ENCODE results near the gene MAT1A. TPM values are rescaled to one million over a fixed set of nuclear protein-coding genes. Genes with fewer than 3 reads are reported as not detected.

Gene MAT1A
- total and polyA plus RNA-seq, 9 of the 15 experiments (the other 6 are each of a cell fraction or from before 2014, with no cell fraction given): 0.03 to 0.30 (median 0.11) TPM; not detected in 2

DNA sequence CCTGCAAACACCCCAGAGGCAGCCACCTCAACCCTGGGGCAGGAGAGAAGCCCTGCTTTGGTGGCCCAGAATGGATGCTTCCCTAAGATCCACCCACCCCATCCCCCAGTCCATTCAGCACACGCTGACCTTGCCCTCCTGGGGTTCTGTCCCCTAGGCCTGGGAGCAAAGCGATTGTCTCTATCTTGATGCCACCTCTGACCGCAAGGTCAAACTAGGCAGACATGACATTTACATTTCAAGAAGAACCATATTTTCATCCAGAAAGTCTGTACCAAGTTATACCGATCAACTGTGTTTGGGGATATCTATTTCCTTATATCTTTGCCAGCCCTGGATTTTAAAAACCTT, 23.0 kb downstream of the MAT1A start (continued):
- TF ChIP-seq KLF1 (tag; IDR thresholded peaks at IDR 0.05) (no peak), NR2C1 (IDR thresholded peaks at IDR 0.05) (no peak), NR2C1 (tag; IDR thresholded peaks at IDR 0.05) (peak; percentile 35; the same call in 1 of the 2 replicates), TCF7 (IDR thresholded peaks at IDR 0.05; ENCODE audit: borderline replicate concordance) (no peak), ESRRA (IDR thresholded peaks at IDR 0.05; ENCODE audit: borderline replicate concordance, low read depth) (peak; percentile 89), CBFB (CRISPR knock-in tag; IDR thresholded peaks at IDR 0.05) (0 out of 2 replicates have a peak, but pooled peaks have one; percentile 41), STAT5A (IDR thresholded peaks at IDR 0.05; ENCODE audit: borderline replicate concordance, low read length) (peak; percentile 43; the same call in 1 of the 2 replicates), CBFA2T2 (conservative IDR thresholded peaks at IDR 0.05) (peak; percentile 37), NELFE (IDR thresholded peaks at IDR 0.05; ENCODE audit: insufficient read depth, insufficient read length) (no peak), POLR2H (tag; IDR thresholded peaks at IDR 0.05; ENCODE audit: low read depth) (no peak), SETDB1 (IDR thresholded peaks at IDR 0.05; ENCODE audit: low read length) (no peak)
- TF ChIP-seq, protein P1, sequence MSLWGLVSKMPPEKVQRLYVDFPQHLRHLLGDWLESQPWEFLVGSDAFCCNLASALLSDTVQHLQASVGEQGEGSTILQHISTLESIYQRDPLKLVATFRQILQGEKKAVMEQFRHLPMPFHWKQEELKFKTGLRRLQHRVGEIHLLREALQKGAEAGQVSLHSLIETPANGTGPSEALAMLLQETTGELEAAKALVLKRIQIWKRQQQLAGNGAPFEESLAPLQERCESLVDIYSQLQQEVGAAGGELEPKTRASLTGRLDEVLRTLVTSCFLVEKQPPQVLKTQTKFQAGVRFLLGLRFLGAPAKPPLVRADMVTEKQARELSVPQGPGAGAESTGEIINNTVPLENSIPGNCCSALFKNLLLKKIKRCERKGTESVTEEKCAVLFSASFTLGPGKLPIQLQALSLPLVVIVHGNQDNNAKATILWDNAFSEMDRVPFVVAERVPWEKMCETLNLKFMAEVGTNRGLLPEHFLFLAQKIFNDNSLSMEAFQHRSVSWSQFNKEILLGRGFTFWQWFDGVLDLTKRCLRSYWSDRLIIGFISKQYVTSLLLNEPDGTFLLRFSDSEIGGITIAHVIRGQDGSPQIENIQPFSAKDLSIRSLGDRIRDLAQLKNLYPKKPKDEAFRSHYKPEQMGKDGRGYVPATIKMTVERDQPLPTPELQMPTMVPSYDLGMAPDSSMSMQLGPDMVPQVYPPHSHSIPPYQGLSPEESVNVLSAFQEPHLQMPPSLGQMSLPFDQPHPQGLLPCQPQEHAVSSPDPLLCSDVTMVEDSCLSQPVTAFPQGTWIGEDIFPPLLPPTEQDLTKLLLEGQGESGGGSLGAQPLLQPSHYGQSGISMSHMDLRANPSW (CRISPR knock-in tag; IDR thresholded peaks at IDR 0.05): no peak
- TF ChIP-seq, protein P2, sequence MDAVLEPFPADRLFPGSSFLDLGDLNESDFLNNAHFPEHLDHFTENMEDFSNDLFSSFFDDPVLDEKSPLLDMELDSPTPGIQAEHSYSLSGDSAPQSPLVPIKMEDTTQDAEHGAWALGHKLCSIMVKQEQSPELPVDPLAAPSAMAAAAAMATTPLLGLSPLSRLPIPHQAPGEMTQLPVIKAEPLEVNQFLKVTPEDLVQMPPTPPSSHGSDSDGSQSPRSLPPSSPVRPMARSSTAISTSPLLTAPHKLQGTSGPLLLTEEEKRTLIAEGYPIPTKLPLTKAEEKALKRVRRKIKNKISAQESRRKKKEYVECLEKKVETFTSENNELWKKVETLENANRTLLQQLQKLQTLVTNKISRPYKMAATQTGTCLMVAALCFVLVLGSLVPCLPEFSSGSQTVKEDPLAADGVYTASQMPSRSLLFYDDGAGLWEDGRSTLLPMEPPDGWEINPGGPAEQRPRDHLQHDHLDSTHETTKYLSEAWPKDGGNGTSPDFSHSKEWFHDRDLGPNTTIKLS (IDR thresholded peaks at IDR 0.05; ENCODE audit: borderline replicate concordance, low read depth): no peak

Measured in K562 (cell line).